Measurements from ENCODE around the gene RAVER1. TPM values are rescaled to one million over a fixed set of nuclear protein-coding genes. Genes with fewer than 3 reads are reported as not detected.

RAVER1 gene
- total and polyA plus RNA-seq, 10 of the 15 experiments (the other 5 are each of a cell fraction or from before 2014, with no cell fraction given), result 0.03 to 87.0 (median 12.1) TPM

- no peaks in the 10 kb centered on the region; the same call in 1 of the 2 replicates for H3K4me1 ChIP-seq (ENCODE audit: control insufficient read depth, insufficient read depth, low read length)
- H3K9me3 ChIP-seq (replicated peaks; ENCODE audit: control insufficient read depth, insufficient read depth, low read length), result no peaks in the 10 kb centered on the region
- H3K27ac ChIP-seq (ENCODE audit: control insufficient read depth, insufficient read depth), result peak overlapping the region; percentile 98
- FAIRE-seq, result peak; percentile 35
- H3K4me3 ChIP-seq, result peak overlapping the region; percentile 92
- no peaks in the 10 kb centered on the region for H4K20me1 ChIP-seq (ENCODE audit: control insufficient read depth, insufficient read depth)
- peaks cover 5 to 10% of the 10 kb centered on the region in 2 experiments; a peak in 3 of 4 replicates for H3K36me3 ChIP-seq (ENCODE audit: control insufficient read depth in 2 of 2, insufficient read depth in 2 of 2, low read length in 1 of 2)
- POLR2A ChIA-PET, result interaction anchor here (0.5 to 4.7 kb wide), 18 partner anchors 10 to 168 kb away, joined by 3 to 108 read pairs (median 6); partner anchors contain the start of genes ANGPTL6, ICAM4, ICAM5 and TYK2
- in situ Hi-C loops (cut with MboI) (no loop called here), intact Hi-C loops (cut with micrococcal nuclease; ENCODE audit: unreplicated experiment) (loop anchor here (2.0 to 5.0 kb wide), 2 partner anchors 62 to 111 kb away; partner anchors contain the start of genes RAVER1 and TYK2)
- RAD21 ChIA-PET (ENCODE audit: unreplicated experiment), result interaction anchor here (0.7 to 6.1 kb wide), 24 partner anchors 10 to 325 kb away, joined by 3 to 206 read pairs (median 10); partner anchors contain the start of genes CDC37, DNMT1, ICAM4 and ICAM5
- under 1% methylated on average over 37 of the region's 37 CpGs for WGBS (ENCODE audit: insufficient coverage, insufficient replicate concordance, low lambda C conversion rate, missing lambda C conversion rate)
- peak overlapping the region; percentile 35 for H2AFZ ChIP-seq (ENCODE audit: control insufficient read depth, low read depth, low read length)
- H3K27me3 ChIP-seq (replicated peaks in 1 of 2; ENCODE audit: control insufficient read depth in 2 of 2, insufficient read depth in 2 of 2, low read length in 1 of 2), result no peaks in the 10 kb centered on the region
- CTCF ChIA-PET, result interaction anchor here (0.7 to 11.2 kb wide), 18 partner anchors 10 to 166 kb away, joined by 3 to 370 read pairs (median 8); partner anchors contain the start of genes CDC37, ICAM4, ICAM5 and TYK2
- no TSS peak for BruUV-seq (replicated peaks)
- no peak for DNase-seq (ENCODE audit: low read depth, low spot score)
- H3K9ac ChIP-seq (ENCODE audit: control insufficient read depth, insufficient read depth, low read length), result peak overlapping the region; percentile 89
- H3K4me2 ChIP-seq (ENCODE audit: control insufficient read depth, insufficient read depth), result peak overlapping the region; percentile 99
- SMC1A ChIA-PET (ENCODE audit: uncharacterized antibody, unreplicated experiment), result interaction anchor here (1.0 to 8.5 kb wide), 20 partner anchors 10 to 342 kb away, joined by 3 to 158 read pairs (median 6); partner anchors contain the start of genes FDX2, ICAM4, ICAM5 and TYK2
- peak; percentile 75 for ATAC-seq
- H3K79me2 ChIP-seq (ENCODE audit: control insufficient read depth, insufficient read depth, low read length), result peaks cover 49% of the 10 kb centered on the region
- peak; percentile 91 for TF ChIP-seq EED (IDR thresholded peaks at IDR 0.05; ENCODE audit: low read depth)
- peak; percentile 72 for TF ChIP-seq TBL1XR1 (IDR thresholded peaks at IDR 0.05; ENCODE audit: low read depth, low read length)
- TF ChIP-seq POLR2AphosphoS2 (IDR thresholded peaks at IDR 0.05; ENCODE audit: low read depth, low read length), result no peak
- TF ChIP-seq STAT1 (conservative IDR thresholded peaks at IDR 0.05), result no peak
- TF ChIP-seq RELA (IDR thresholded peaks at IDR 0.05; ENCODE audit: borderline replicate concordance, partially characterized antibody), result peak; percentile 30
- TF ChIP-seq HSF1 (IDR thresholded peaks at IDR 0.05; ENCODE audit: low read depth, low read length), result no peak
- peak; percentile 8; the same call in 1 of the 2 replicates for TF ChIP-seq SMC3 (IDR thresholded peaks at IDR 0.05; ENCODE audit: borderline replicate concordance, low read length)
- no peak for TF ChIP-seq NR2C1 (IDR thresholded peaks at IDR 0.05)
- TF ChIP-seq MTA3 (IDR thresholded peaks at IDR 0.05; ENCODE audit: borderline replicate concordance, low read length), result 0 out of 2 replicates have a peak, but pooled peaks have one; percentile 73
- TF ChIP-seq MEF2B (IDR thresholded peaks at IDR 0.05; ENCODE audit: partially characterized antibody, poor library complexity, severe bottlenecking), result peak; percentile 23
- no peak for TF ChIP-seq CUX1 (IDR thresholded peaks at IDR 0.05; ENCODE audit: insufficient replicate concordance, low read depth, low read length)
- TF ChIP-seq BHLHE40 (IDR thresholded peaks at IDR 0.05; ENCODE audit: borderline replicate concordance in 1 of 2, low read depth in 2 of 2, low read length in 1 of 2), result peak; percentile 80 to 92; a peak in 3 of 4 replicates
- TF ChIP-seq WRNIP1 (IDR thresholded peaks at IDR 0.05; ENCODE audit: borderline replicate concordance, low read depth, low read length), result no peak; the same call in 1 of the 2 replicates
- peak; percentile 69 for TF ChIP-seq SP1 (IDR thresholded peaks at IDR 0.05; ENCODE audit: low read depth, low read length)
- TF ChIP-seq RFX5 (IDR thresholded peaks at IDR 0.05; ENCODE audit: low read depth, low read length), result no peak
These were observed 63.1 kb downstream of the RAVER1 start for GRCh38 chr19:10270180-10270615.

Data from GM12878 (cell line).